ENCODE data around the gene STK11. TPM values are rescaled to one million over a fixed set of nuclear protein-coding genes. Genes with fewer than 3 reads are reported as not detected.
A peak's percentile ranks its signal among the peaks of the same experiment; 100 is the strongest.

The STK11 gene
- total and polyA plus RNA-seq, 10 donors = 44.0 to 107 (median 74.5) TPM

- no peak for DNase-seq
- Histone ChIP-seq H3K4me1 (peaks cover 8 to 71% (median 47%) of the 10 kb centered on the region in 6 donors), H3K9me3 (no peaks in the 10 kb centered on the region), H3K27ac (peak overlapping the region in 4 of 8 donors; percentile 27 to 55 (median 38)), H3K4me3 (no peak overlapping the region), H3K27me3 (replicated peaks in 1 of 7) (no peaks in the 10 kb centered on the region), H3K36me3 (peaks cover 0 to 97% (median 62%) of the 10 kb centered on the region in 6 donors)
- TF ChIP-seq POLR2A (IDR thresholded peaks at IDR 0.05) (no peak), CTCF (IDR thresholded peaks at IDR 0.05 in 8 of 11, conservative IDR thresholded peaks at IDR 0.05 in 3 of 11) (peak; percentile 34 to 88 (median 76)), POLR2AphosphoS5 (IDR thresholded peaks at IDR 0.05) (peak; percentile 61 to 82 (median 68))
- WGBS, 5 donors = 77 to 82% (median 81%) methylated on average over 25 to 38 of the region's 38 CpGs
- intact Hi-C loops (cut with DNase I; ENCODE audit: low total_unique reads) = no loop called here
Observed at GRCh38 chr19:1220976-1221903, 15.7 kb downstream of the STK11 start.

GRCh38 chr19:1221904-1222255, 16.3 kb downstream of the STK11 start:
- H3K9me3 ChIP-seq = no peaks in the 10 kb centered on the region
- TF ChIP-seq POLR2AphosphoS5 (IDR thresholded peaks at IDR 0.05) = peak in 1 of 3 donors; percentile 0
- no peak for TF ChIP-seq POLR2A (IDR thresholded peaks at IDR 0.05)
- DNase-seq = no peak
- peak overlapping the region in 4 of 8 donors; percentile 27 to 55 (median 38) for H3K27ac ChIP-seq
- H3K4me3 ChIP-seq = no peak overlapping the region
- peaks cover 0 to 97% (median 67%) of the 10 kb centered on the region in 6 donors for H3K36me3 ChIP-seq
- peaks cover 8 to 65% (median 41%) of the 10 kb centered on the region in 6 donors for H3K4me1 ChIP-seq
- intact Hi-C loops (cut with DNase I; ENCODE audit: low total_unique reads) = no loop called here
- no peaks in the 10 kb centered on the region for H3K27me3 ChIP-seq (replicated peaks in 1 of 7)
- WGBS, 5 donors = 85 to 94% (median 92%) methylated on average over 16 to 22 of the region's 22 CpGs

- DNase-seq = no peak
Observed at GRCh38 chr19:1222394-1222793, 16.8 kb downstream of the STK11 start.

More at GRCh38 chr19:1222394-1222793, 16.8 kb downstream of the STK11 start:
- peaks cover 0 to 97% (median 72%) of the 10 kb centered on the region in 6 donors for H3K36me3 ChIP-seq
- no peaks in the 10 kb centered on the region for H3K27me3 ChIP-seq (replicated peaks in 1 of 7)
- H3K4me3 ChIP-seq = no peak overlapping the region
- TF ChIP-seq POLR2AphosphoS5 (IDR thresholded peaks at IDR 0.05) = no peak
- TF ChIP-seq POLR2A (IDR thresholded peaks at IDR 0.05) = no peak
- TF ChIP-seq CTCF (IDR thresholded peaks at IDR 0.05 in 8 of 11, conservative IDR thresholded peaks at IDR 0.05 in 3 of 11) = no peak
- peaks cover 8 to 60% (median 39%) of the 10 kb centered on the region in 6 donors for H3K4me1 ChIP-seq
- WGBS, 5 donors = 88 to 93% (median 90%) methylated on average over 12 to 14 of the region's 14 CpGs
- H3K9me3 ChIP-seq = no peaks in the 10 kb centered on the region
- peak overlapping the region in 2 of 8 donors; percentile 41 to 55 for H3K27ac ChIP-seq
- intact Hi-C loops (cut with DNase I; ENCODE audit: low total_unique reads) = no loop called here
